Brain microvascular endothelial cell (primary cell): ENCODE results near the gene WWOX.

Experiments
- DNase-seq: peaks from one replicate; pipeline ENCODE4 v3.0.0-alpha.2; 2020
- H3K27ac ChIP-seq: fragments of 250-450 bp; sonication (Bioruptor Pico); 2 replicates; pipeline ENCODE4 v1.5.1; 2020; ENCODE audit warnings: mild to moderate bottlenecking, moderate library complexity
- H3K27me3 ChIP-seq: fragments of 250-450 bp; sonication (Bioruptor Pico); replicated peaks from 2 replicates; pipeline ENCODE4 v1.5.1; 2020; ENCODE audit warnings: mild to moderate bottlenecking
- H3K36me3 ChIP-seq: fragments of 250-450 bp; sonication (Bioruptor Pico); replicated peaks from 2 replicates; pipeline ENCODE4 v1.5.1; 2020; ENCODE audit warnings: mild to moderate bottlenecking
- H3K4me3 ChIP-seq: 2 replicates; pipeline ENCODE4 v1.5.1; 2011; ENCODE audit warnings: low read depth, mild to moderate bottlenecking, control low read depth, low read length, moderate library complexity
- in situ Hi-C: cut with HindIII; loops from 2 replicates; pipeline ENCODE4 v1.10.0; 2017; ENCODE audit warnings: low sequenced_read_pairs, low pct_ligation_motif_present
- TF ChIP-seq, protein P1 (sequence below): IDR thresholded peaks from 2 replicates; pipeline ENCODE4 v1.5.1; 2011; ENCODE audit warnings: low read depth, mild to moderate bottlenecking, moderate library complexity, low read length, control low read depth, inconsistent platforms; ENCODE audit errors: missing control alignments

The WWOX gene

DNA sequence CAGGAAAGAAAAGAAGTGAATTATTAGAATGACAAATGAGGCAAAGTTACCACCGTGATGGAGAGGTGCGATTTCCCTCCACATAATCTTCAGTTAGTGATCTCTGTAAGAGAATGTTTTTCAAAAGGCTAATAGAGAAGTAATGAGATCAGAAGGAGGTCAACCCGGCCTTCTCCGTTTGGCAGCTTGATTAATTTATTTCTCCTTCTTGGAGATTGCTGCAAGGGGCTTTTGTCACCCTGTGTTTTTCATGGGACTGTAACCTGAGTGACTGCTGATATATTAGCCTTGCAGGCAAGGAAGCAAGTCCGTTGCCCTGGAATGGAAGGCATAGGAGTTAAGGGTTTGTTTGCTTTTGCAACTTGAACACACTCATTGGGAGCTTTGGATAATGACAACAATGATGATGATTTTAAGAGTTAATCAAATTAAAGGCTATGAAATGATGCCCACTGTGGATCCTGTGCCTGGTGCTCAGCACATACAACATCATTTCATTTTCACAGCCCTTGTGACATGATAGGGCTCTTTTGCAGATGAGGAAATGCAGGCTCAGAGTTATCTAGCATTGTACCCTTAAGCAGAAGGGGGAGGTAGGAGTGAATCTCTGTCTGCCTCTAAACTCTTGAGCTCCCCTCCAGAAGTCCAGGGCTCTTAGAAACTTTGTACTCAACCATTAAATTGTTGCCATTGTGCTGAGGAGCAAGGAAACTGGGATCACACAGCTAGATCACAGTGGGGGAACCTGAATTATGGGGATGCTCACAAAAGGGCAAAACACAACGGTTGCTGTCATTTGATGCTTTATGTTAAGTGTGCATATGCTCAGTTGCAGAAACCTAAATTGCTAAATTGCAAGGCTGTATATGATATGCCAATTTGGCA, 226.3 kb downstream of the WWOX start:
- TF ChIP-seq, protein P1, sequence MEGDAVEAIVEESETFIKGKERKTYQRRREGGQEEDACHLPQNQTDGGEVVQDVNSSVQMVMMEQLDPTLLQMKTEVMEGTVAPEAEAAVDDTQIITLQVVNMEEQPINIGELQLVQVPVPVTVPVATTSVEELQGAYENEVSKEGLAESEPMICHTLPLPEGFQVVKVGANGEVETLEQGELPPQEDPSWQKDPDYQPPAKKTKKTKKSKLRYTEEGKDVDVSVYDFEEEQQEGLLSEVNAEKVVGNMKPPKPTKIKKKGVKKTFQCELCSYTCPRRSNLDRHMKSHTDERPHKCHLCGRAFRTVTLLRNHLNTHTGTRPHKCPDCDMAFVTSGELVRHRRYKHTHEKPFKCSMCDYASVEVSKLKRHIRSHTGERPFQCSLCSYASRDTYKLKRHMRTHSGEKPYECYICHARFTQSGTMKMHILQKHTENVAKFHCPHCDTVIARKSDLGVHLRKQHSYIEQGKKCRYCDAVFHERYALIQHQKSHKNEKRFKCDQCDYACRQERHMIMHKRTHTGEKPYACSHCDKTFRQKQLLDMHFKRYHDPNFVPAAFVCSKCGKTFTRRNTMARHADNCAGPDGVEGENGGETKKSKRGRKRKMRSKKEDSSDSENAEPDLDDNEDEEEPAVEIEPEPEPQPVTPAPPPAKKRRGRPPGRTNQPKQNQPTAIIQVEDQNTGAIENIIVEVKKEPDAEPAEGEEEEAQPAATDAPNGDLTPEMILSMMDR = no peak
- DNase-seq = no peak
- Histone ChIP-seq H3K36me3 (no peaks in the 10 kb centered on the region), H3K27ac (no peak overlapping the region), H3K27me3 (no peaks in the 10 kb centered on the region), H3K4me3 (no peak overlapping the region)
- in situ Hi-C loops = no loop called here

DNA sequence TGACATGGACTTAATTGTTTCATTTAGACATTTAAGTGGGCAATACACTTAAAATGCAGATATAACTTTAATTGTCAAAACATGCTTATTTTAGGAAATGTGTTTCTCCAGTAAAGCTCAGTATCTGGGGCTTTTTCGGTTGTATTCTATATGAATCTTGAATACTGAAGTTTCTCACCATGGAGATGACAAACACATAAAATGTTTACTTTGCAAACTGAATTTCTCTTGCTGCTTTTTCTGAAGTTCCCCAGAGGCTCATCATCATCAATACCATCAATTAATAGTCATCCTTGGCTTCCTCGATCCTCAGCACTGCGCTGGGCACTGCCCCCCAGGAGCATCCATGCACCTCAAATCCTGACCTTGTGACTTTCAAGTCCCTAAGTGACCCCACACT, 227.3 kb downstream of the WWOX start:
- Histone ChIP-seq H3K36me3 (no peaks in the 10 kb centered on the region), H3K27ac (no peak overlapping the region), H3K4me3 (no peak overlapping the region), H3K27me3 (no peaks in the 10 kb centered on the region)
- DNase-seq = no peak
- in situ Hi-C loops = no loop called here
- TF ChIP-seq, protein P1 = no peak

DNA sequence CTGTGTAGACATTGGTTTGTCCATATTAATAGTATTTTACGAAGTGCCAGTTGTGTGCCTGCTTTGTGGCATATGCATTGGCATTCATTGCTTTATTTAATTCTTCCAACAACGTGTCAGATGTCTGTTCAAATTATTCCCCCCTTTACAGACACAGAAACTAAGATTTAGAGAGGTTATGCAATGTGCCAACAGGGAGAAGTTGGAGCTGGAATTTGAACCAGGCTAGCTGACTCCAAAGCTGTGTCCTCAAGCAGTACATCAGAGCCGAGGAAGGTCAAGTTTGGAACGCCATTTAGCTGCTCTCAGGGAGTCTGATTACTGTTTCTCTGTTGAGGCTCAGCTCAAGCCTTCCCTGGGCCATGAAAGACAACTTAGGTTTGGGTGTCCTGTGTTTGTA, 232.3 kb downstream of the WWOX start:
- in situ Hi-C loops = no loop called here
- H3K27me3 ChIP-seq = no peaks in the 10 kb centered on the region
- H3K36me3 ChIP-seq = no peaks in the 10 kb centered on the region
- TF ChIP-seq, protein P1 = no peak
- H3K27ac ChIP-seq = no peak overlapping the region
- no peak for DNase-seq
- no peak overlapping the region for H3K4me3 ChIP-seq

DNA sequence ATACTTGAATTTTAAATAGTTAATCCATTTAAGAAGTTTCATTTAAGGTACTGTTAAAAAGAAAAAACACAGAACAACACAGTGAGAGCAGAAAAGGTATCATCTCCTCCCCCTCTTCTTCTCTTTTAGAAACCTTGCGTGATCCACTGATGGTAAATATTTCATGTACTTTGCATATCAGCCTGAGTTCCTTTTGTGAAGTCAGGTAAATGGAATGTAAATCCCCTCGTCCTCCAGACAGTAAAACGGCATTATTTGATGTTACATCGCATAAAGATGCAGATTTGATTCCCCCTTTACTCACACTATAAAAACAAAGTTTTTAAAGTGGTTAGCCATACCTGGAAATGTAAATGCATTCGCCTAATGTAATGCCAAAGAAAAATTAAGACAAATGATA, 234.4 kb downstream of the WWOX start:
- Histone ChIP-seq H3K4me3 (no peak overlapping the region), H3K36me3 (no peaks in the 10 kb centered on the region), H3K27me3 (no peaks in the 10 kb centered on the region), H3K27ac (no peak overlapping the region)
- TF ChIP-seq, protein P1 = no peak
- in situ Hi-C loops = no loop called here
- DNase-seq = no peak

DNA sequence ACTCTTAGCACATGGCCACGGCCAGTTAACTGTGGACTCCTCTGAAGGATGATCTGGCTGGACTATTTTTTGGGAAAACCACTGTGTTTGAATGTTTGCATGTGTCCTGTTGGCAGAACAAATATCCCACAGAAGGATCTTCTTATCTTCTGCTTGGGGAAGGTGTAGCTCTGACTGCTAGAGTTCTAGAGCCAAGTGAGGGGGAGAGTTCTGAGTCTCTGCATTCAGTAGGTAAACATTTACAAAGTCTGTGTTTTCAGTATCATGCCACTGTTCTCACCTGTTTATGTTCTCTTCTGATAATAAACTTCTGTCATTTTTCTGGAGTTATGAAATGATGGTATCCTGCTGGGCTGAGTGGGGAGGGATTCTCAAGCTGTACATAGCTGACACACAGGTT, 241.1 kb downstream of the WWOX start:
- DNase-seq = no peak
- H3K36me3 ChIP-seq = no peaks in the 10 kb centered on the region
- no peaks in the 10 kb centered on the region for H3K27me3 ChIP-seq
- no peak overlapping the region for H3K27ac ChIP-seq
- H3K4me3 ChIP-seq = no peak overlapping the region
- TF ChIP-seq, protein P1 = no peak
- in situ Hi-C loops = no loop called here

DNA sequence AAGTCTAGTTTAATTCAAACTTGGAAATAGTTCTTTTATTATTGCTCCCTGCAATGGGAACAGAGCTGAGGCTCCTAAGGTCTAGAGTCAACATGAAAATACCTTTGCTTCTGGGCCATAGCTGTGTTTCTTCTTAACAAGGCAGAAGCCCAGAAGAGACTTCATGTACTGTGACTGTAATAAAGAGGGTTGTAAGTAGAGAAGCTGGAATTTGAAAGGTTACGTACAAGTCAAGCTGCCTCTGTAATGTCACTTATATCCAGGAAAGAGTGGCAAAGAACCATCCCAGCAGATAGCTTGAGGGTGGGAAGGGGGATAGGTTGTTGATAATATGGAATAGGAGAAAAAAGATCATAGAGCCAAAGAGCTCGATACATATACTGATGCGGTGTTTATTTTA, 248.6 kb downstream of the WWOX start:
- Histone ChIP-seq H3K36me3 (no peaks in the 10 kb centered on the region), H3K4me3 (no peak overlapping the region), H3K27me3 (no peaks in the 10 kb centered on the region), H3K27ac (no peak overlapping the region)
- in situ Hi-C loops = no loop called here
- no peak for DNase-seq
- TF ChIP-seq, protein P1 = no peak
